TTC549 (cell line): ENCODE measurements around the gene BUB3.

Experiments used
- FAIRE-seq: peaks from 2 replicates; lab custom pipeline; 2012; peaks lifted over from hg19 to GRCh38; lab: Jason Lieb, UNC

The BUB3 gene

GRCh38 chr10:123204127-123204461, 49.9 kb downstream of the BUB3 start:
- FAIRE-seq, result no peak

- no peak for FAIRE-seq
Measured at GRCh38 chr10:123205041-123205440, 50.8 kb downstream of the BUB3 start.

GRCh38 chr10:123212063-123212462, 57.9 kb downstream of the BUB3 start:
- FAIRE-seq, result no peak

GRCh38 chr10:123212640-123213039, 58.4 kb downstream of the BUB3 start:
- FAIRE-seq, result no peak

GRCh38 chr10:123213192-123213591, 59.0 kb downstream of the BUB3 start:
- FAIRE-seq, result no peak
